GM08714 (cell line): Measurements from ENCODE around the gene STK32B.

Source experiments
- H3K4me3 ChIP-seq: fragments of 200-500 bp; sonication (Bioruptor generic); 2 replicates; pipeline ENCODE4 v1.5.1; 2014; ENCODE audit warnings: mild to moderate bottlenecking, low read length, inconsistent platforms
- ZNF274 ChIP-seq: IDR thresholded peaks from 2 replicates; pipeline ENCODE4 v1.6.1; 2012; ENCODE audit warnings: mild to moderate bottlenecking, low read depth, low read length

Gene STK32B

GRCh38 chr4:5515646-5516045 is 464.4 kb downstream of the STK32B start:
- no peak overlapping the region for H3K4me3 ChIP-seq
- TF ChIP-seq ZNF274: no peak

- no peak for TF ChIP-seq ZNF274
- H3K4me3 ChIP-seq: no peak overlapping the region
Measured at GRCh38 chr4:5517372-5517771, 466.1 kb downstream of the STK32B start.

GRCh38 chr4:5524446-5525299 is 473.4 kb downstream of the STK32B start:
- no peak overlapping the region for H3K4me3 ChIP-seq
- TF ChIP-seq ZNF274: no peak

GRCh38 chr4:5526080-5526846 is 475.0 kb downstream of the STK32B start:
- H3K4me3 ChIP-seq: no peak overlapping the region
- no peak for TF ChIP-seq ZNF274

- no peak for TF ChIP-seq ZNF274
Measured at GRCh38 chr4:5527211-5527610, 475.9 kb downstream of the STK32B start.

GRCh38 chr4:5528031-5528436 is 476.8 kb downstream of the STK32B start:
- no peak overlapping the region for H3K4me3 ChIP-seq
- TF ChIP-seq ZNF274: no peak

More at GRCh38 chr4:5527211-5527610, 475.9 kb downstream of the STK32B start:
- no peak overlapping the region for H3K4me3 ChIP-seq

- H3K4me3 ChIP-seq: no peak overlapping the region
- TF ChIP-seq ZNF274: no peak
Measured at GRCh38 chr4:5532100-5532499, 480.8 kb downstream of the STK32B start.

- no peak overlapping the region for H3K4me3 ChIP-seq
- no peak for TF ChIP-seq ZNF274
Measured at GRCh38 chr4:5539584-5539983, 488.3 kb downstream of the STK32B start.

- H3K4me3 ChIP-seq: no peak overlapping the region
- no peak for TF ChIP-seq ZNF274
Measured at GRCh38 chr4:5541169-5541568, 489.9 kb downstream of the STK32B start.

GRCh38 chr4:5543681-5544080 is 492.4 kb downstream of the STK32B start:
- H3K4me3 ChIP-seq: no peak overlapping the region
- TF ChIP-seq ZNF274: no peak

- H3K4me3 ChIP-seq: no peak overlapping the region
- TF ChIP-seq ZNF274: no peak
Measured at GRCh38 chr4:5544762-5545161, 493.5 kb downstream of the STK32B start.

- no peak for TF ChIP-seq ZNF274
Measured at GRCh38 chr4:5545271-5545670, 494.0 kb downstream of the STK32B start.

GRCh38 chr4:5547651-5548249 is 496.5 kb downstream of the STK32B start:
- no peak overlapping the region for H3K4me3 ChIP-seq
- no peak for TF ChIP-seq ZNF274

More at GRCh38 chr4:5545271-5545670, 494.0 kb downstream of the STK32B start:
- H3K4me3 ChIP-seq: no peak overlapping the region
